GM23338 (cell line): ENCODE measurements around the gene GRM8. TPM values are rescaled to one million over a fixed set of nuclear protein-coding genes. Genes with fewer than 3 reads are reported as not detected.

Experiments used
- ATAC-seq: fragments of 200-7000 bp; cut with Tn5 transposase; 3 replicates; pipeline ENCODE4 v1.9.1; 2020
- DNase-seq: peaks from one replicate; pipeline ENCODE4 v3.0.0-alpha.2; 2015; ENCODE audit warnings: low spot score
- H2AFZ ChIP-seq: fragments of 200-600 bp; sonication (generic); 2 replicates; pipeline ENCODE4 v1.8.0; 2016; ENCODE audit warnings: antibody characterized with exemption, mild to moderate bottlenecking, moderate library complexity
- H3F3A ChIP-seq: fragments of 200-600 bp; sonication (generic); replicated peaks from 2 replicates; pipeline ENCODE4 v1.8.0; 2017; ENCODE audit warnings: antibody characterized with exemption, mixed run types, low read depth
- H3K27ac ChIP-seq: fragments of 200-600 bp; sonication (generic); 2 replicates; pipeline ENCODE4 v1.6.1; 2016; ENCODE audit warnings: low read depth
- H3K27me3 ChIP-seq: fragments of 200-600 bp; sonication (generic); 2 replicates; pipeline ENCODE4 v1.8.0; 2016; ENCODE audit warnings: mild to moderate bottlenecking, mixed run types, moderate library complexity; ENCODE audit not compliant: insufficient read depth
- H3K36me3 ChIP-seq: fragments of 200-600 bp; sonication (generic); 2 replicates; pipeline ENCODE4 v1.8.0; 2016; ENCODE audit warnings: mild to moderate bottlenecking; ENCODE audit not compliant: insufficient read depth
- H3K4me1 ChIP-seq: fragments of 200-600 bp; sonication (generic); 2 replicates; pipeline ENCODE4 v1.8.0; 2016; ENCODE audit warnings: mild to moderate bottlenecking, moderate library complexity; ENCODE audit not compliant: insufficient read depth
- H3K4me2 ChIP-seq: fragments of 200-600 bp; sonication (generic); 2 replicates; pipeline ENCODE4 v1.7.1; 2017; ENCODE audit warnings: mixed run types
- H3K4me3 ChIP-seq: fragments of 200-600 bp; sonication (generic); 2 replicates; pipeline ENCODE4 v1.6.1; 2016; ENCODE audit warnings: mixed run types
- H3K79me2 ChIP-seq: fragments of 200-600 bp; sonication (generic); replicated peaks from 2 replicates; pipeline ENCODE4 v1.8.0; 2017; ENCODE audit warnings: mild to moderate bottlenecking; ENCODE audit not compliant: insufficient read depth
- H3K9me2 ChIP-seq: fragments of 200-600 bp; sonication (generic); 2 replicates; pipeline ENCODE4 v1.8.0; 2017; ENCODE audit not compliant: insufficient read depth
- H4K20me1 ChIP-seq: fragments of 200-600 bp; sonication (generic); replicated peaks from 2 replicates; pipeline ENCODE4 v1.8.0; 2017; ENCODE audit warnings: mild to moderate bottlenecking; ENCODE audit not compliant: insufficient read depth
- H3K27ac Mint-ChIP-seq: 2 replicates; pipeline ENCODE4 v1.8.0; 2020; ENCODE audit warnings: inconsistent platforms, mild to moderate bottlenecking, moderate library complexity, mixed read lengths
- H3K27me3 Mint-ChIP-seq: 3 replicates; pipeline ENCODE4 v1.8.0; 2022; ENCODE audit warnings: low read depth, mild to moderate bottlenecking, moderate library complexity, mixed read lengths, inconsistent platforms; ENCODE audit not compliant: insufficient read depth, poor library complexity
- H3K36me3 Mint-ChIP-seq: 3 replicates; pipeline ENCODE4 v1.8.0; 2021; ENCODE audit warnings: low read depth, mild to moderate bottlenecking, inconsistent platforms, moderate library complexity, mixed read lengths
- H3K4me1 Mint-ChIP-seq: 3 replicates; pipeline ENCODE4 v1.8.0; 2020; ENCODE audit warnings: mild to moderate bottlenecking, inconsistent platforms, mixed read lengths
- H3K4me3 Mint-ChIP-seq: 3 replicates; pipeline ENCODE4 v1.8.0; 2021; ENCODE audit warnings: moderate library complexity, mild to moderate bottlenecking, inconsistent platforms, mixed read lengths
- H3K9me3 Mint-ChIP-seq: 3 replicates; pipeline ENCODE4 v1.8.0; 2020; ENCODE audit warnings: moderate library complexity, mild to moderate bottlenecking, inconsistent platforms, mixed read lengths
- POLR2AphosphoS5 ChIP-seq: IDR thresholded peaks from 2 replicates; pipeline ENCODE4 v1.6.1; 2016; ENCODE audit warnings: antibody characterized with exemption, low read depth
- REST ChIP-seq: IDR thresholded peaks from one replicate; pipeline ENCODE4 v1.6.1; 2018; ENCODE audit warnings: antibody characterized with exemption; ENCODE audit not compliant: unreplicated experiment
- STAT1 ChIP-seq: IDR thresholded peaks from one replicate; pipeline ENCODE4 v1.6.1; 2016; ENCODE audit warnings: antibody characterized with exemption; ENCODE audit not compliant: unreplicated experiment
- ZNF462 ChIP-seq: fragments of 250-450 bp; sonication (Bioruptor Pico); IDR thresholded peaks from 2 replicates; pipeline ENCODE4 v1.5.0; 2020; ENCODE audit warnings: mild to moderate bottlenecking, moderate library complexity
- polyA plus RNA-seq: library from polyadenylated mRNA; unstranded; fragments of >200 nt; fragmentation: Nextera tagmentation; extraction: Ambion mirVana; gene quantifications from 2 replicates; pipeline ENCODE4 v1.2.1, GENCODE V29; 2016
- total RNA-seq: library from RNA; depleted of rRNA; stranded (reverse); fragments of >200 nt; shearing (Covaris generic); gene quantifications from 2 replicates; pipeline ENCODE4 v1.2.3, GENCODE V29; 2014

Gene GRM8
- total and polyA plus RNA-seq, 2 experiments from 2014 or later: 1.9 to 6.6 TPM

DNA sequence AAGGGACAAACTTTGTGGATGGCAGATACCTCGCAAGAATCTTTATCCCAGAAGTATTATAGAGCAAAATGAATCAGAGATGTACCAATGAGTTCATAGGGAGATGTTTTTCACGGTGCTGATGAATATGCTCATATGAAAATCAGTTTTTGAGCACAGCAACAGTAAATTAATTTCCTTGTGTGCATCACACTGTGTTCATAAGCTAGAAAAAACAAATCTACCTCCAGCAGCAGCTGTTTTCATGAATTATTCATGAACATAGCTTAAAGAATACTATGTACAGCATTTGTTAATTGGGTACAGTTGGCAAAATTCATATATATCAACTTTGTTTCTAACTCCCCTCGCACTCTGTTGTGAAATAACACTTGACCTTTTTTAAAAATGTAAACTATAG, 809.8 kb downstream of the GRM8 start (continued):
- TF ChIP-seq ZNF462 (CRISPR knock-in tag) (no peak), REST (no peak)

DNA sequence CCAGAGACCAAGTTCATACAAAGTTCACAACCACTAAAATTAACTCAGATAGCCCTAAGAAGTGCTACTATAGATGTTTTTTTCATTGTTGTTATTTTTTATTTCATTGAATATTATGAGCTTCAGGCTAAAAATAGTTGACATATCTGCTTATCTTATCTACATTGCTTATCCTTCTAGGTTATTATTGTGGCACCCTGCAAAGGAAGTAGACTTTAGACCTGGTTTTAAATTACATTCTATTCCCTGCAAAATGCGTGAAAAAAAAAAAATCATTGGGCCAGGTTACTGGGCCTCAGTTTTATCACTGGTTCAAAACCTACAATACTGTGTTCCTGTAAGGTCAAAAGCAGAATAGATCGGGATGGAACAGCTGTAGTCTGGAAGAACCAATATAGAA, 811.0 kb downstream of the GRM8 start:
- no peak overlapping the region for H3K4me2 ChIP-seq
- no peaks in the 10 kb centered on the region for H3K36me3 ChIP-seq
- H3K9me3 Mint-ChIP-seq: no peaks in the 10 kb centered on the region
- H3K9me2 ChIP-seq: no peaks in the 10 kb centered on the region
- H4K20me1 ChIP-seq: no peaks in the 10 kb centered on the region
- H3K4me1 ChIP-seq: no peaks in the 10 kb centered on the region
- no peak overlapping the region for H3K4me3 ChIP-seq
- no peak for DNase-seq
- H3K36me3 Mint-ChIP-seq: no peaks in the 10 kb centered on the region
- H3K27me3 Mint-ChIP-seq: no peaks in the 10 kb centered on the region
- H3K79me2 ChIP-seq: no peaks in the 10 kb centered on the region
- H3F3A ChIP-seq: no peaks in the 10 kb centered on the region
- no peak overlapping the region for H3K27ac ChIP-seq
- no peaks in the 10 kb centered on the region for H3K27me3 ChIP-seq
- no peak overlapping the region for H3K27ac Mint-ChIP-seq
- no peak overlapping the region for H3K4me3 Mint-ChIP-seq
- no peak for ATAC-seq
- H2AFZ ChIP-seq: no peak overlapping the region
- H3K4me1 Mint-ChIP-seq: no peaks in the 10 kb centered on the region
- TF ChIP-seq POLR2AphosphoS5 (no peak), STAT1 (no peak), ZNF462 (CRISPR knock-in tag) (no peak)
